Neural crest cell (in vitro differentiated cells): ENCODE data around the gene TSBP1. TPM values are rescaled to one million over a fixed set of nuclear protein-coding genes. Genes with fewer than 3 reads are reported as not detected.

ENCODE experiments used
- DNase-seq: peaks from one replicate; pipeline ENCODE4 v3.0.0; 2021; ENCODE audit warnings: low read depth, mixed read lengths, low spot score
- H3K27ac Mint-ChIP-seq: one replicate; pipeline ENCODE4 v1.8.0; 2021; ENCODE audit warnings: mild to moderate bottlenecking, mixed read lengths; ENCODE audit not compliant: unreplicated experiment
- H3K27me3 Mint-ChIP-seq: 2 replicates; pipeline ENCODE4 v1.8.0; 2021; ENCODE audit warnings: low read depth, mild to moderate bottlenecking, mixed read lengths
- H3K36me3 Mint-ChIP-seq: 2 replicates; pipeline ENCODE4 v1.8.0; 2021; ENCODE audit warnings: low read depth, mild to moderate bottlenecking, mixed read lengths
- H3K4me1 Mint-ChIP-seq: 2 replicates; pipeline ENCODE4 v1.8.0; 2021; ENCODE audit warnings: mixed read lengths
- H3K4me3 Mint-ChIP-seq: one replicate; pipeline ENCODE4 v1.8.0; 2021; ENCODE audit warnings: mild to moderate bottlenecking, mixed read lengths
- H3K9me3 Mint-ChIP-seq: 2 replicates; pipeline ENCODE4 v1.8.0; 2021; ENCODE audit warnings: mixed read lengths
- total RNA-seq: library from RNA; stranded (reverse); gene quantifications from 2 replicates; pipeline ENCODE4 v1.2.1, GENCODE V29; 2021
- TF ChIP-seq, protein P1 (sequence below): fragments of 200-600 bp; sonication (generic); conservative IDR thresholded peaks from 2 replicates; pipeline ENCODE4 v1.5.0; 2021; ENCODE audit warnings: antibody characterized with exemption, mild to moderate bottlenecking

Gene TSBP1
- total RNA-seq, 1 donor from 2014 or later: not detected

DNA sequence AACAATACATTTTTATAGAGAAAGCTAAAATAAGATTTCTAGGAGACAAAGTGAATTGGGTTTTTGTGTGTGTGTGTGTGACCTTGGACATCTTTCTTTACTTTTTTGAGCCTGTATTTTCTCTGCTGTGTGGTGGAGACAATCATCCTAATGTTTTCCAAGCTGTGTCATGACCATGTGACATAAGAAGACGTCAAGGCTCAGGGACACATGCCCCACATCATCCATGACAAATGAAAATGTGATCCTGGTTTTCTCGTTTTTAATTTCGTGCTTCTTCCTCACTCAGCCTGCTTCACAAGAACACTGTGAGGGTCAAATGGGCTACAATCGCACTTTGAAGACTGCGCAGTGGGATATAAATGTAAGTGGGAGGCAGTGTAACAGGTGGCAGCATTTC, 39.2 kb upstream of the TSBP1 start:
- H3K4me3 Mint-ChIP-seq: no peak overlapping the region
- TF ChIP-seq, protein P1, sequence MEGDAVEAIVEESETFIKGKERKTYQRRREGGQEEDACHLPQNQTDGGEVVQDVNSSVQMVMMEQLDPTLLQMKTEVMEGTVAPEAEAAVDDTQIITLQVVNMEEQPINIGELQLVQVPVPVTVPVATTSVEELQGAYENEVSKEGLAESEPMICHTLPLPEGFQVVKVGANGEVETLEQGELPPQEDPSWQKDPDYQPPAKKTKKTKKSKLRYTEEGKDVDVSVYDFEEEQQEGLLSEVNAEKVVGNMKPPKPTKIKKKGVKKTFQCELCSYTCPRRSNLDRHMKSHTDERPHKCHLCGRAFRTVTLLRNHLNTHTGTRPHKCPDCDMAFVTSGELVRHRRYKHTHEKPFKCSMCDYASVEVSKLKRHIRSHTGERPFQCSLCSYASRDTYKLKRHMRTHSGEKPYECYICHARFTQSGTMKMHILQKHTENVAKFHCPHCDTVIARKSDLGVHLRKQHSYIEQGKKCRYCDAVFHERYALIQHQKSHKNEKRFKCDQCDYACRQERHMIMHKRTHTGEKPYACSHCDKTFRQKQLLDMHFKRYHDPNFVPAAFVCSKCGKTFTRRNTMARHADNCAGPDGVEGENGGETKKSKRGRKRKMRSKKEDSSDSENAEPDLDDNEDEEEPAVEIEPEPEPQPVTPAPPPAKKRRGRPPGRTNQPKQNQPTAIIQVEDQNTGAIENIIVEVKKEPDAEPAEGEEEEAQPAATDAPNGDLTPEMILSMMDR: no peak
- no peaks in the 10 kb centered on the region for H3K36me3 Mint-ChIP-seq
- H3K27me3 Mint-ChIP-seq: peaks cover 71% of the 10 kb centered on the region
- DNase-seq: no peak
- H3K27ac Mint-ChIP-seq: no peak overlapping the region
- no peaks in the 10 kb centered on the region for H3K9me3 Mint-ChIP-seq
- H3K4me1 Mint-ChIP-seq: peaks cover 9% of the 10 kb centered on the region

DNA sequence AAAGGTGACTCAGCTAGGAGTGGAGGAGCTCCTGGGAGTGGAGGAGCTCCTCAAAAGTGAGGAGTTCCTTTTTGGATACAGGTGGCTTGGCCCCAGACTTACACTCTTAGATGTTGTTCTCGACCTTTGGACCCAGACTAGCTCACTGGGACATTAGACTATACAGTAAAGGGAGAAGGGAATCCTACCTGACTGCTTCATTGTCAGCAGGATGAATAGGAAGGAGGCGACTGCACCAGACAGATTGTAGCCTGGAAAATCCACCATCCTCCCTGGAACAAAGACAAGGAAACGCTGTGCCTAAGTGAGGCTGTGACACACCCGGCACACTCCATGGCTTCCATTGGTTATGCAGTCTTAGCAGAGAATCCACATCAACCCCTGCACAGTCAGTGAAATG, 35.2 kb upstream of the TSBP1 start, which contains the start of gene BTNL2:
Gene BTNL2, minus strand, starts transcription at position 325 of the 400 bp plus-strand sequence. Its CDS starts 58 bp downstream, at position 267.
- DNase-seq: no peak
- Mint-ChIP-seq H3K4me3 (no peak within 1 kb of the TSS), H3K27ac (no peak within 1 kb of the TSS), H3K4me1 (no peaks in the 10 kb centered on the region), H3K36me3 (no peaks in the 10 kb centered on the region), H3K27me3 (peaks cover 61% of the 10 kb centered on the region), H3K9me3 (no peaks in the 10 kb centered on the region)
- TF ChIP-seq, protein P1: no peak

DNA sequence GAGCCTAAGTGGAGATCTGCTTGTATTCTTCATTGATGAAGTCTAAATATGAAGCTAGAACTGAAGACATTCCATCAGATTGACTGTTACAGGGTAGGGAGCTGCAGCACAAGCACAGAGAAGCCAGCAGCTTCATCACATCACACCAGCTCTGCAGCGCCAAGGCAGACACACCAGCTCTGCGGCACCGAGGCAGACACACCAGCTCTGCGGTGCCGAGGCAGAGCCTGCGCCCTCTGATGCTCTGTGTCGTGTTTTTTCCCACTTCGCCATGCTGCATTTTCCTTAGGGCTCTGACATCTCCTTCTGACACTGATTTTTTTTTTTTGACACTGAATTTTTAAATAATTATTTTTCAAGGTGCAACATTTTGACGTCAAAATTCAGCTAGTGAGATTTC, 34.5 kb upstream of the TSBP1 start:
- H3K27me3 Mint-ChIP-seq: peaks cover 60% of the 10 kb centered on the region
- no peaks in the 10 kb centered on the region for H3K36me3 Mint-ChIP-seq
- H3K4me1 Mint-ChIP-seq: no peaks in the 10 kb centered on the region
- H3K27ac Mint-ChIP-seq: no peak overlapping the region
- H3K9me3 Mint-ChIP-seq: no peaks in the 10 kb centered on the region
- TF ChIP-seq, protein P1: no peak
- no peak for DNase-seq
- no peak overlapping the region for H3K4me3 Mint-ChIP-seq

DNA sequence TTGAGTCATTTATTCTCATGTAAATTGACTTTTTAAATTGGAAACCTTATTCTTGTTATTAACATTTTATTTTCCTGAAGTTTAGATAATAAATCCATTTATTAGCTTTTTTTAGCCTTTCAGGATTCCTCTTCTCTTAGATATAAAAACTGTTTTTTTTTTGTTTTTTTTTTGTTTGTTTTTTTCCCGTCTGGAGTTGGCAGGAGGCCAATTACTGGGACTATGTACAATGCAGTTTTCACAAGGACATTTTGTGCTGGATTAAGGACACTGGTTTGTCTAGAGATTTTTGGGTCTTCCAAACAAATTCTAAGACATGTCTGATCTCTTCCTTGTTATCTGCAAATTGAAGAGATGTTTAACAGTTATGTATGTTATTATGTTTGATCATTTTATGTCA, 34.0 kb upstream of the TSBP1 start:
- no peak overlapping the region for H3K4me3 Mint-ChIP-seq
- no peak overlapping the region for H3K27ac Mint-ChIP-seq
- no peak for DNase-seq
- no peaks in the 10 kb centered on the region for H3K9me3 Mint-ChIP-seq
- H3K4me1 Mint-ChIP-seq: no peaks in the 10 kb centered on the region
- H3K36me3 Mint-ChIP-seq: no peaks in the 10 kb centered on the region
- TF ChIP-seq, protein P1: no peak
- H3K27me3 Mint-ChIP-seq: peaks cover 57% of the 10 kb centered on the region

DNA sequence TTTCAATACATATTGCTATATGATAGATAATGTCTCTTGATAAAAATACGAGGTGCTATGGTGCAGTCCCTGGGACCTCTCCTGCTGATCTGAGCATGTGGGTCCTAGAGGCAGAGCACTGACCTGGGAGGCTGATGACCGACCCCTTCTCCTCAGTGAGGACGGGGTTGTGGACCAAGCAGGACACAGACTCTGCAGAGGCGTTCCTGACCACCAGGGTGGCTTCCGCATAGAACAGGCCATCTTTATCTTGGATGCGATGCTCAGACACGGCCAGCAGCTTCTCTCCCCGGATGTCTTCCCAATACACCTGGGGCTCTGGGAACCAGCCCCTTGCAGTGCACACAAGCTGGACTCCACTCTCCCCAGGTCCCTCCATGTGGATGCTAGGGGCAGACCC, 31.1 kb upstream of the TSBP1 start:
- Mint-ChIP-seq H3K4me1 (no peaks in the 10 kb centered on the region), H3K36me3 (no peaks in the 10 kb centered on the region), H3K27ac (no peak overlapping the region), H3K4me3 (no peak overlapping the region), H3K27me3 (peaks cover 53% of the 10 kb centered on the region), H3K9me3 (no peaks in the 10 kb centered on the region)
- TF ChIP-seq, protein P1: no peak
- DNase-seq: no peak
